Activated T-cell treated with anti-CD3 and anti-CD28 coated beads for 4 hours (primary cell): ENCODE results near the gene KLHL2.
"Not testable (repeated sequence)": the region's sequence is repeated elsewhere in the genome, so short reads cannot be mapped to it uniquely, and the experiment has no call there.

Experiments used
- DNase-seq: peaks from one replicate; pipeline ENCODE4 v3.0.0-alpha.2; 2020

Gene KLHL2, protein sequence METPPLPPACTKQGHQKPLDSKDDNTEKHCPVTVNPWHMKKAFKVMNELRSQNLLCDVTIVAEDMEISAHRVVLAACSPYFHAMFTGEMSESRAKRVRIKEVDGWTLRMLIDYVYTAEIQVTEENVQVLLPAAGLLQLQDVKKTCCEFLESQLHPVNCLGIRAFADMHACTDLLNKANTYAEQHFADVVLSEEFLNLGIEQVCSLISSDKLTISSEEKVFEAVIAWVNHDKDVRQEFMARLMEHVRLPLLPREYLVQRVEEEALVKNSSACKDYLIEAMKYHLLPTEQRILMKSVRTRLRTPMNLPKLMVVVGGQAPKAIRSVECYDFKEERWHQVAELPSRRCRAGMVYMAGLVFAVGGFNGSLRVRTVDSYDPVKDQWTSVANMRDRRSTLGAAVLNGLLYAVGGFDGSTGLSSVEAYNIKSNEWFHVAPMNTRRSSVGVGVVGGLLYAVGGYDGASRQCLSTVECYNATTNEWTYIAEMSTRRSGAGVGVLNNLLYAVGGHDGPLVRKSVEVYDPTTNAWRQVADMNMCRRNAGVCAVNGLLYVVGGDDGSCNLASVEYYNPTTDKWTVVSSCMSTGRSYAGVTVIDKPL

DNA sequence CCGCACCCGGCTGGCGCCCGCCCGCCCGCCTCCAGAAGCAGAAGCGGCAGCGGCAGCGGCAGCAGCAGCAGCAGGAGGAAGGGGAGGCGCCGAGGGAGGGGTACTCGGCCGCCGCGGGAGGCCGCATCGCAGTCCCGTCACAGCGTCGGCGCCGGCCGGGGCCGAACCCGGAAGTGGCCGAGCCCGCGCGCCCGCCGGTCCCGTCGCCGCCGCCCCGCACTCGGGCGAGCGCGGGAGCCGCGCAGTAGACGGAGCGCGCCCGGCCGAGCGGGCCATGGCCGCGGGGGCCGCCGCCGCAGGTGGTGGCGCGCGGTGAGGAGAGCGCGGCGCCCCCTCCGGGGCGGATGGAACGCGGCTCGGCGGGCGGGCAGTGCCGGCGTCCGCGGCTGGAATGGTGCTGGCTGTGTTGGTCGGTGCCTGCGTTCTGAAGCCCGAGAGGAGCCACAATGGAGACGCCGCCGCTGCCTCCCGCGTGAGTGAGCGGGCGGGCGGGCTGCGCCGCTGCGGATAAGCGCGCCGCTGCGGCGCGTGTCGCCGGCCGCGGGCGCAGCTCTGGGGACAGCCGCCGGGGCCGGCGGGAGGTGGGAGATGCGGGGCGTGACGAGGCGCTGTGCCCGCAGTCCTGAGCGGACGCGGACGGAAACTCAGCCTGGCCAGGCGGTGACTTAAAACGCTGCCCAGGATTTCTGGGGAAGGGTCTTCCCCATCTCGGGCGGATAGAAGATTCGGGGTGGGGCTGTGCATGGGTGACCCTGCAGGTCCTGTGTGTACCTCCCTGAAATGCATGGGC lies at the start of gene KLHL2:
KLHL2 (plus strand) TSS at position 131 of the 790 bp plus-strand sequence; CDS start at position 447, 316 bp downstream.
- DNase-seq: peak; percentile 40

DNA sequence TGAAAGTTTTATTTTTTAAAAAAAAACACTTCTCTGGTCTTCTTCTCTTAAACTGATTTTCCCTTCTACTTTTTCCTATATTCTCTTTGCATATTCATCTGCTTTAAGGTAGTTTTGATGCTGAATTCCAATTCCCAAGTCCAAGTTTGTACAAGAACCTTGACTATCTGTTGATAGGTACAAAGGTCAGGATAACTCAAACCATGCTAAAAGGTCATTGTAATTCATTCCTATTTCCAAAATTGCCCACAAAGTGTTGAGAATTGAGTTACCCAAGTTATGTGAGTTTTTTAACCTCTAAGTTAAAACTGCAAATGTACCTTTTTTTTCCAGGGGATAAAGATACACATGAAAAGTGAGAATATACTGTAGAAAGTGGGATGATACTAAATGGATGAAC lies 48.6 kb upstream of the KLHL2 start:
- DNase-seq: no peak

DNA sequence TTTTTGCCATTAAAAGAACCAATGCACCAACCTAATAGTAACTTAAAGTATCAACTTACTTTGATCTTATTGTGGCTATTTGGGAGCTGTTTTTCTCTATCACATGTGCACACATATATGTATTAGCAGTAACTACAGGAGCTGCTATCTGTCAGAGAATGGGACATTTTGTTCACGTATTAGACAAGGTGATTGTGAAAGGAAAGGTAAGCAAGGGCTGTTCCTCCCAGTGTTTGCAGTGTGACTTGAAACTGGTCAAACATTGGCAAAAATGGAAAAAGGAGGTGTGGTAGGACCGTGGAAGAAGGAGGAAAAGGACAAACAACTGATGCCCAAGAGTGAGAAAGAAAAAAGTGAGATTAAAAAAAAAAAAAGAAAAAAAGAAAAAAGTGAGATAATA lies 43.1 kb upstream of the KLHL2 start:
- DNase-seq: no peak

DNA sequence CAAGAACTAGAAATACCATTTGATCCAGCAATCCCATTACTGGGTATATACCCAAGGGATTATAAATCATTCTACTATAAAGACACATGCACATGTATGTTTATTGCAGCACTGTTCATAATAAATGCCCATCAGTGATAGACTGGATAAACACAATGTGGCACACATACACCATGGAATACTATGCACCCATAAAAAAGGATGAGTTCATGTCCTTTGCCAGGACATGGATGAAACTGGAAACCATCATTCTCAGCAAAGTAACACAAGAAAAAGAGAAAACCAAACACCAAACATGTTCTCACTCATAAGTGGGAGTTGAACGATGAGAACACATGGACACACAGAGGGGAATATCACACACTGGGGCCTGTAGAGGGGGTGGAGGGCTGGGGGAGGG lies 40.5 kb upstream of the KLHL2 start:
- not testable (repeated sequence) for DNase-seq

DNA sequence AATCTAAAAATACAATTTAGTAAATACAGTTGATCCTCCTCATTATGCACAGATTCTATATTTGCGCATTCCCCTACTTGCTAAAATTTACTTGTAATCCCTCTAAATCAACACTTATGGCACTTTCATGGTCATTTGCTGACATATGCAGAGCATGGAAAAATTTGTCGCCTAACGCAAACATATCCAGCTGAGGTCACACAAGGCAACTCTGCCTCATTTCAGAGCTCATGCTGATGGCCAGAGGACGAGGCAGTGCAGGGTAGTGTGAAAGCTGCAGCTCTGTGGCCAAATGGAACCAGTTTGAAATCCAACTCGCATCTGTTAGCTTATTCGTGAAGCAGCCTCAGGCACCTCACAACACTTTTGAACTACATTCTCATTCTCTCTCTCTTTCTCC lies 39.7 kb upstream of the KLHL2 start:
- DNase-seq: no peak

DNA sequence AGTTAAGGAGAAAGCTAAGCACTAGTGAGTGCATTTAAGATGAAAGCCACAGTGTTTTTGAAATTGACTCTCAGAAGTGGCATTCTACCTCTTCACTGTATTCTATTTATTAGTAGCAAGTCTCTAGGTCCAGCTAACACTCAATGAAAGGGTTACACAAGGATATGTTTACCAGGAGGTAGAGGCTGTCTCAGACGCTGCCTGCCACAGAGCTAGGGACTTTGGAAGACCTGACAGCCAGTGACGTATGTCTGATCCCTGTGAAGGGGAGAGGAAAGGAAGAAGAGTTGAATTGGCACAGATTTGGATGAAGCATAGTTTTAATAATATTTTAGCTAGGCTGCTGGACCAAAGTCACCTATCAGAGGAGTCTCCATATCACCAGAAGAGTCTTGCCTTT lies 36.5 kb upstream of the KLHL2 start:
- no peak for DNase-seq

DNA sequence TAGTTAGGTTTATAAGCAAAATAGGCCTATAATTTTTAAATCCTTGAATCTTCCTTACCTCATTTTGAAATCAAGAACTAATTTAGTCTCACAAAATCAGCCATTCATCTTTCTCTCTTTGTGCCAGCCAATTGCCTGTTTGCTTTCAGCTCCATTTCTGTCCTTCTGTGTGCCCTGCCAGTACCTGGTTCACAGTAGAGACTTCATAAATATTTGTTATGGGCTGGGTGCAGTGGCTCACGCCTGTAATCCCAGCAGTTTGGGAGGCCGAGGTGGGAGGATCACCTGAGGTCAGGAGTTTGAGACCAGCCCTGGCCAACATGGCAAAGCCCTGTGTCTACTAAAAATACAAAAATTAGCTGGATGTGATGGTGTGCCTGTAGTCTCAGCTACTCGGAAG lies 31.9 kb upstream of the KLHL2 start:
- not testable (repeated sequence) for DNase-seq

DNA sequence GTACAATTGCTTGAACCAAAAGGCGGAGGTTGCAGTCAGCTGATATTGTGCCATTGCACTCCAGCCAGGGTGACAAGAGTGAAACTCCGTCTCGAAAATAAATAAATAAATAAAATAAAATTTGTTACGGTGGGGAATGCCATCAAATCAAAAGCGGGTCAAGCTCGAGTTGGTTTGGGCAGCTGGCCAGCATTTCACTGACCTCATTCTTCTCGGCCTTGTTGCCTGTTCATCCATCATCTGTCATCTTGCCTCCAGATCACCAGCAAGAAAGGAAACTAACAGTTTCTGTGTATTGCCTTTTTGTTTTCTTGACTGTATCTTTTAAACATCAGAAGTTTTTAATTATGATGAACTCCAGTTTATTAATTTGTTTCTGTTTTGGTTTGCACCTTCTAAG lies 31.5 kb upstream of the KLHL2 start:
- no peak for DNase-seq

DNA sequence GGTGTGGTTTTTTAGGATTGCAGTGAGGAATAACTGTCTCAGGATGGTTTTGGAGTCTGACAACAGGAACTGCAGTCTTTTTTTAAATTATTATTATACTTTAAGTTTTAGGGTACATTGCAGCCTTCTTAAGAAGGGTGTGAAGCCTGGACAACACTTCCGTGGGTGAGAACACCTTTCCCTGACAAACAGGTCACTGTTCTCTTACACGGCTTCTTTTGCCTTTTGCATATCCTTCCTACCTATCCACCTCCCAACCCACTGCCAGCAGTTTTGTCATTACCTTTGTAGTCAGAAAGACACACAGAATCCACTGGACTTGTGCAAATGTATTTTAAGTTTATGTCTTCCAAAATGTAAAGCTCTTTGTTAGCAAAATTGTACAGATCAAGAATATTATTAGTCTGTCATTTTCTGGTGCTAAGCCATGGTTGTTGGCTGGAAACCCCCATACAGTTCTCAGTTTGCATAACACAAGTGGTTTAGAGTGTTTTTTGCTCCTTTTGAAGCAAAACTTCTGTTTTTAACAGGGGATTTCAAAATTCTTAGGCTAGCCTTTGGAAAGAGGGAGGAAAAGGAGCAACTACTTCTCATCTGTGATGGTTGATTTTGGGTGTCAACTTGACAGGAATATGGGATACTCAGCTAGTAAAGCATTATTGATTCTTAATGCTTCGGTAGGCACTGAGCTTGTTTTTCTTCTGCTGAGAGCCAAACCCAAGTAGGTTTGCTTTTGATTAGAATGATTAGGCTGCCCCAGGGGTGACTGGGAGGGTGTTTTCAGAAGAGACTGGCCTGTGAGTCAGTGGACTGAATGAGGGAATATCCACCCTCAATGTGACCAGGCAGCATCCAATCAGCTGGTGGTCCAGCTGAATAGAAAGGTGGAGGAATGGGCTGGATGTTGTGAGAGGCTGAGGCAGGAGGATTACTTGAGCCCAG lies 29.4 kb upstream of the KLHL2 start:
- no peak for DNase-seq

DNA sequence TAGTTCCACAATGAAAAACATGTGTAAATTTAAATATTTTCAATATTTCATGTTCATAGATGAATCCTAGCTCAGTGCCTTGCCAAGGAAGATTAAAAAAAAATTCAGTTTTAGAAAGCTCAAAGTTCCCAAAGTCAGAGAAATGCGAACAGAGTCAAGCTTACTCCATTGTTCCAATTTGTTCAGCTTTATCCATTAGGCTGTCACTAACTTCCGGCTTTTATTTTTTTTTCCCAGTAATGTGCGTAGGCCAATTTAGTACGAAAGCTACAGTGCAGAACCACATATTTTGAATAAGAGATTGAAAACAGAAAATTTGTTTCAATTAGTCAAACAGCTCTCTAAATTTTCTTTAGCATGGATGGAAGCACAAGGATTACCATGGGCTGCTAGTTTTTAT lies 23.1 kb upstream of the KLHL2 start:
- no peak for DNase-seq

DNA sequence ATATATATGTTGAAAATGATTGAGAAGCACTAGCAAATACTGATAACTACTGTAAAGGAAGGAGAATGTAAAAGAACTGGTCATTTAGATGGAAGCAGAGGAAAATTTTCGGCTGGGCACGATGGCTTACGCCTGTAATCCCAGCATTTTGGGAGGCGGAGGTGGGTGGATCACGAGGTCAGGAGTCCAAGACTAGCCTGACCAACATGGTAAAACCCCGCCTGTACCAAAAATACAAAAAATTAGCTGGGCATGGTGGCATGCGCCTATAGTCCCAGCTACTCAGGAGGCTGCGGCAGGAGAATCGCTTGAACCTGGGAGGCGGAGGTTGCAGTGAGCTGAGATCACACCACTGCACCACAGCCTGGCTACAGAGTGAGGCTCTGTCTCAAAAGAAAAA lies 22.4 kb upstream of the KLHL2 start:
- DNase-seq: not testable (repeated sequence)

DNA sequence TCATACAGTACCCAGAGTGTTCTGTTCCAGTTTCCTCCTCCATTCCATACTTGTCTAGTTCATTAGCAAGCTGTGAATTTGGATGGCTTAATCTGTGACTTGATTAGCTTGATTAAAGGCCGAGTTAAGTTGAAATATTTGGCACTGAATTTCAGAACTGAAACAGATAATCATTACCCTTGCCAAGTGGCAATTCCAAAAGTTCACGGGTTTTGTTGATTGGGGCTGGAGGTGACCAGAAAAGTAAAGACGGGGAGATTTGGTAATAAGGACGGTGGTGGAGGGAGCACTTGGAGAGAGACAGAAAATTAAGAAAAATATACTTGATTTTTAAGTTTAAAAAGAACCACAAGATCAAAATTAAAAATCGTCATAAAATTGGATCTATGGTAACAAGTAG lies 21.9 kb upstream of the KLHL2 start:
- no peak for DNase-seq

DNA sequence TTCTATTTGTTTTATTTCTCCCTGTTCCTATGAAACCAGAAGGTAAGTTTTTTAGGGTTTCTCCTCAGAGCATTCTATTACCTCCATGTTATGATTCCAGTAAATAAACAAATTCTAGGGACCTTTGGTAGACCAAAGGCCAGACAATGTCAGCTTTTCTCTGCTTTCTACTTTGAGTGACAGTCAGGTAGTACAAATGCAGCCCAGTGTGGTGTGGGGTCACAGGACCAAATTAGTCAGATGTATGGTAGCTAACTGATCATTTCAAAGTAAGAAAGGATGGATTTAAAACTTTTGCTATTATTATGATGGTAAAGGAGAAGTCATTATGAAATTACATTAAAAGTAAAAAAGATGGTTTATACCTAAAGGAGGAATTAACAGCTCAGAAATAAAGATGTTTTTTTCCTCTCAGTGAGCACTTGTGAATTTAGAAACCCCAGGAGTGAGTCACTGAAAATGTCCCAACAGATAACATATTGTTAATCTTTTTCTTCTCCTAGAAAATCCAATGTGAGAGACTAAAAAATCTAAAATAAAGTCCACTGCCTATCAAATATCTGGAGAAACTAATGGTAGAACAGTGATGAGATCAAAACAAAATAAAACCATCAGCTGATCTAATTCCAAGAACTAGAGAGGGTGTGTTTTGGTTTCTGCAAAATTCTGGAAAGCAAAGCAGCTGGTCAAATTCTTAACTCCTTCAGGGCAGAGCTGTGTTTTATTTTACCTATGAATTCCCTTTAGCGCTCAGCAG lies 16.6 kb upstream of the KLHL2 start:
- no peak for DNase-seq

DNA sequence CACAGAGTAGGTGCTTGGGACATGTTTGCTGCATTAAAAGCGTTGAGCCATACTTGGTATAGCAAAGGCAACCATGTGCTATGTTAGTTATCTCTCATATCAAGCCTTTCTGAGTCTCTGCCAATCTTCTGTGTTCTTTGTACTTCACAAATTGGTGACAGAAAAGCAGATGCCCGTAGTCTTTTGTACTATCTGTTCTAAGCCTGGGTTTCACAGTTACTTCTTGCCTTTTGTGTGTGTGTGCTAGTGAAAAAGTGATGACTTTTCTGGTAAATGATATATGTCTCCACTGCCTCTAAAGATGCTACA lies 16.1 kb upstream of the KLHL2 start:
- no peak for DNase-seq

DNA sequence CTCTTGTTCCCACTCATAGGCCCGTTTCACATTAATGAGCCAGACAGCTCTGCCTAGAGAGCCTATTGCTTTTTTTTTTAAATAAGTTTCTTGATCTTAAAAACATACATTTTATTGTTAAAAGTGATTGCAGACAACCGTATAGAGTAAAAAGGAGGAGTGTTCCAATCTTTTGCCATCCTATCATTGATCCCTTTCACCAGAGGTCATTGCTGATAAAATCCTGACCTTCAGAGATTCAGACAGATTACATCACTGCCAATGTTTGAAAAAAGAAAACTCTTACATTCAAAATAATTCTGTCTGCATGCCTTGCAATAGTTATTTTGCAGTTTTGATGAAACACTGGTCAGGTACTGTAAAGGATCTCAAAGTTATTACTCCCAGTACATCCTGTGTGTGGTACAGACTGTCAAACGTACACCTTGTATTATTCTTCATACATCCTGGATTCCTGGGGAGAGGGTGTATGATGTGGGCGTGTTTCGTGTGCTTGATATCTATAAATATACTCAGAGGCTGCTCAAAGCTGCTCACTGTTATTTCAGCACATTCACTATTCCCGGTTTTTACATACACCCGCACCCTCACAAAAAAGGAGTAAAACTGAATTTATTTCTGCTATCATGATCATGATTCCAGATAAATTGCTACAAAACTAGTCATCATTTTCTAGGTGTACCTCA lies 15.4 kb upstream of the KLHL2 start:
- no peak for DNase-seq

DNA sequence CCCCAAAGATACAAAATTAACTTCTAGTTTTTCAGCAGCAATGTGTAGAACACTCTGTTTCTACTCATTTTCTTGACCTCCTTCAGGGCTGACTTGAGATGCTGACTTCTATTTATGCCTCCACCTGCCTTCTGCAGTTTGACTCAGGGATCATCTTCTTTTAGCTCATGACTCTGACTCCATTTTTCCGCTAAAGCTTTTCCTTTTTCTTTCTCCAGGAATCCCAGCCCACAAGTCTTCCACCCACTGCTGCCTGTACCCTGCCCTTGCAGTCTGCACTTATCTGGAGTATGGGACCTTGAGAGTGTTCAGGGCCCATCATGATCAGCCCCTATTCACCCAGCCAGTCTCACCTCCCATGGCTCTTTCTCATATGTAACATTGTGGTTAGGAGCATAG lies 14.9 kb upstream of the KLHL2 start:
- no peak for DNase-seq

DNA sequence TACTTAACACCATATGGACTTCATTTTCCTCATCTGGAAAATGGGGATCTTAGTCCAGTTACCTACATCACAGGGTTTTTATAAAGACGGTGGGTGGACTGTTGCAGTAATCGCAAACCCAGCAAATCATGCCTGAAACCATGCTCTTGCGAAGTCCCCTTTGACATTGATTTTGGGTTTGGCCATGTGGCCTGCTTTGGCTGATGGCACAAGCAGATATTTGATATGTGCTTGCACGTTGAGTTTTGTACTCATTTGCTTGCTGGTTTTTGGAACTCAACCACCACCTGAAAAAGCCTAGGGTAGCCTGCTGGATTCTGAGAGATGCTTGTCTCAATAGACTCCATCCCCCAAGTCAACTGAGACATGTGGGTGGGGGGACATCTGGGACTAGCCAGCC lies 14.4 kb upstream of the KLHL2 start:
- DNase-seq: no peak

DNA sequence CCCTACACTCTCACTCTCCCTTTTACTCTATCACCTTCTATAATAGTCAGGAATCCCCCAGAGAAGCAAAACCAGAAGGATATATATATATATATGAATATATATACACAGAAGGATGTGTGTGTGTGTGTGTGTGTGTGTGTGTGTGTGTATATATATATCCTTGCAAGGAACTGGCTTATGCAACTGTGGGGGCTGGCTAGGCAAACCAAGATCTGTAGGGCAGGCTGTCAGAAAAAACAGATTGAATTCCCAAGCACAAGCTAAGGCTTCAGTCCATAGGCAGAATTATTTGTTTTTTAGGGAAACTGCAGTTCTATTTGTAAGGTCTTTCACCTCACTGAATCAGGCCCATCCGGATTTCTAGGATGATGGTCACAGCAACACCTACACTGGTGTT lies 13.0 kb upstream of the KLHL2 start:
- DNase-seq: no peak

DNA sequence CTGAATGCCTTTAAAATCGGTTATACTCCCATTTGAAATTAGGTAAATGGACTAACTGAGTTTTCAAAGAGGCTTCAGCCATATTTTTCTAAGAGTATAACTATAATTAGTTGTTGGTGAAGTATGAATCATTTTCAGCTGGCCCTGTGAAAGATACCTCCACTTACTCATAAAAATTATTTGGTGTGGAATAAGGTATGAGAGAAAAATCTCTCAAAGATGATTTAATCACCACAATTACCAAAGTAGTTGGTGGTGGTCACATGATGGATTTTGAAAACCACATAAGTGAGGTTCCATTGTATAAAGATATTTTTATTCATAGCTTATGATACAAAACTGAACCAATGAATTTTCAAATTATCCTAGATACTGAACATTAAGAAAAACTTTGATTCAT lies 9.0 kb upstream of the KLHL2 start:
- DNase-seq: no peak

DNA sequence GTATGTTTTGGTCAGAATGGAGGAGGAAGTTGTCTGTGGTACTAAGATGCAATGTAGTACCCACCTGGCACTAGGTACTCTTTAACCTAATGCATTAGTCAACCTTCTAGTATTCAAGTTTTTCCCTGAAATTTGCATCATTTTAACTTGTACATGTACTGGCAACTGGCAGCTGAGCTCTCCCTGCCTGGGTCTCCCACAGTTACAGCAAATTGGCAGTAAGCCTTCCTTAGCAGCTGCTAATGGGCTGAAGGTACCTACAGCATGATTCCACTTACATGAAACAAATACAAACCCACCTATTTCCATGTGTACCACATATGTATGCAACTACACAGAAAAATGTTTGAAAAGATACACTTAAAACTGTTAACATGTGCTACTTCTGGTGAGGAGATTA lies 8.1 kb upstream of the KLHL2 start:
- DNase-seq: no peak

DNA sequence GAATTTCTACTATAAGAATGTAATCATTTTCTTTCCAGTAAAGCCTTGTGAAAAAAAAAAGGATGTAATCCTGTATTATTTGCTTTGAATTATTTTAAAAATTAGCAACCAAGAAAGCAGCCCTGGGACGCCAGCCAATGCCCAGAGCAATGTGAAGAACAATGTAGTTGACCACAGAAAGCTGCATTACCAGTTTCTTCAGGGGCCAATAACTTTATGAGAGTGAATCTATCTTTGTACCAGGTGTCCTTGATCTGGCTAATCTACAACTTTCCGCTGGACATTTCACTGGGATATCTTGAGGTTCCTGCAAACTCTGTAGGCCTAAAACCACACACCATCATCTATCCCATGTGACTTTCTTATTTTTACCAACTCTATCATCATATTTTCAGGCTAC lies 7.6 kb upstream of the KLHL2 start:
- no peak for DNase-seq

DNA sequence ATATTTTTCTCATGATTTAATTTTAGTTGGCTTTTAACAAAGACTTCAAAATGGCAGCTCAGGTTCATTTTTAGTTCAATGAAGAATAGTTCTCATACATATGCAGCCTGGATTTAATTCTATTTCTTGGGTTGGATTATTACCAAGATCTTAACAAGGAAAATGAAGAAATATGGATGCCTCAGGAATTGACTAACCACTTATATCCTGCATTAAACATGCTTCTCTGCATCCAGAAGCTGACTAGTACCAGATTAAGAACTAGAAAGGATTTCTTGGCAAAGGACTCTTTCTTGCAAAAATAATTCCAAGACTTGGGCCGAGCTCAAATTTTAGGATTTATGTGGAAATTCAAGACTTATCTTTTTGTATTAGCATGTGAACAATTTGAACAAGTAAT lies 5.6 kb upstream of the KLHL2 start:
- DNase-seq: no peak
